ENCODE measurements around the gene KMT5C. TPM values are rescaled to one million over a fixed set of nuclear protein-coding genes. Genes with fewer than 3 reads are reported as not detected.

Gene KMT5C
- total and polyA plus RNA-seq, 10 of the 15 experiments (the other 5 are each of a cell fraction or from before 2014, with no cell fraction given) = 0.20 to 15.8 (median 4.3) TPM; not detected in 1

- TF ChIP-seq, protein P1, sequence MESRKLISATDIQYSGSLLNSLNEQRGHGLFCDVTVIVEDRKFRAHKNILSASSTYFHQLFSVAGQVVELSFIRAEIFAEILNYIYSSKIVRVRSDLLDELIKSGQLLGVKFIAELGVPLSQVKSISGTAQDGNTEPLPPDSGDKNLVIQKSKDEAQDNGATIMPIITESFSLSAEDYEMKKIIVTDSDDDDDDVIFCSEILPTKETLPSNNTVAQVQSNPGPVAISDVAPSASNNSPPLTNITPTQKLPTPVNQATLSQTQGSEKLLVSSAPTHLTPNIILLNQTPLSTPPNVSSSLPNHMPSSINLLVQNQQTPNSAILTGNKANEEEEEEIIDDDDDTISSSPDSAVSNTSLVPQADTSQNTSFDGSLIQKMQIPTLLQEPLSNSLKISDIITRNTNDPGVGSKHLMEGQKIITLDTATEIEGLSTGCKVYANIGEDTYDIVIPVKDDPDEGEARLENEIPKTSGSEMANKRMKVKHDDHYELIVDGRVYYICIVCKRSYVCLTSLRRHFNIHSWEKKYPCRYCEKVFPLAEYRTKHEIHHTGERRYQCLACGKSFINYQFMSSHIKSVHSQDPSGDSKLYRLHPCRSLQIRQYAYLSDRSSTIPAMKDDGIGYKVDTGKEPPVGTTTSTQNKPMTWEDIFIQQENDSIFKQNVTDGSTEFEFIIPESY (IDR thresholded peaks at IDR 0.05) = no peak
- TF ChIP-seq ZNF24 (IDR thresholded peaks at IDR 0.05) (no peak), RAD21 (IDR thresholded peaks at IDR 0.05; ENCODE audit: insufficient read depth, low read depth, low read length) (no peak), STAT3 (IDR thresholded peaks at IDR 0.05; ENCODE audit: low read depth, low read length) (no peak), IRF3 (IDR thresholded peaks at IDR 0.05) (no peak), BRCA1 (IDR thresholded peaks at IDR 0.05; ENCODE audit: low read depth, low read length) (no peak)
These were observed 33.0 kb upstream of the KMT5C start (continued) for GRCh38 chr19:55306712-55307111.

DNA sequence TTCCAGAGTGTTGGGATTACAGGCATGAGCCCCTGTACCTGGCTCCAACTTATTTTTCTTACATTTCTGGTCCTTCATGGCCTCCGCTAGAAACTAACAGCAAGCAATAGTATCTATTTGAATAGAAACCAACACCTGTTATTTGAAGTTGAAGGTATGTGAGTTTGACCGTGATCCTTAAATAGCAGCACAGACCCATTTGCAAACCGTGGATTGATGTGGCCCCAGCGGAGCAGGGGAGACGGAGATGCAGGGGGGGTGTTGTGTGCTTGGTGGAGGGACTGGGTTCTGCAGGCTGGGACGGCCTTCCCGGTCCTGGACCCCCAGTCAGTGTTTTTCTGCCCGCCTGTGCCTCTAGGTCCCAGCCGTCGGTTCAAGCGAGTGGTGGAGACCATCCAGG lies 31.4 kb upstream of the KMT5C start:
- POLR2A ChIA-PET = interaction anchor here (0.6 kb wide), 1 partner anchor 50 kb away, joined by 3 read pairs; no protein-coding TSS in a partner anchor
- H3K4me2 ChIP-seq (ENCODE audit: control insufficient read depth, insufficient read depth) = no peak overlapping the region
- H3K79me2 ChIP-seq (ENCODE audit: control insufficient read depth, insufficient read depth, low read length) = no peaks in the 10 kb centered on the region
- H3K4me3 ChIP-seq = no peak overlapping the region
- FAIRE-seq = no peak
- no peak for ATAC-seq
- no TSS peak for BruUV-seq (replicated peaks)
- no peak overlapping the region for H3K27ac ChIP-seq (ENCODE audit: control insufficient read depth, insufficient read depth)
- H3K4me1 ChIP-seq (ENCODE audit: control insufficient read depth, insufficient read depth, low read length) = no peaks in the 10 kb centered on the region
- H2AFZ ChIP-seq (ENCODE audit: control insufficient read depth, low read depth, low read length) = no peak overlapping the region
- TF ChIP-seq USF1 (IDR thresholded peaks at IDR 0.05; ENCODE audit: borderline replicate concordance, extremely low read length, insufficient read depth, low read depth, low read length) (no peak), RFX5 (IDR thresholded peaks at IDR 0.05; ENCODE audit: low read depth, low read length) (no peak), PML (IDR thresholded peaks at IDR 0.05; ENCODE audit: low read length) (no peak), BMI1 (IDR thresholded peaks at IDR 0.05; ENCODE audit: borderline replicate concordance) (no peak), NR2C1 (IDR thresholded peaks at IDR 0.05) (no peak), CHD2 (IDR thresholded peaks at IDR 0.05; ENCODE audit: borderline replicate concordance, low read depth, low read length) (no peak), NBN (IDR thresholded peaks at IDR 0.05) (no peak), ATF2 (IDR thresholded peaks at IDR 0.05; ENCODE audit: low read length) (no peak), WRNIP1 (IDR thresholded peaks at IDR 0.05; ENCODE audit: borderline replicate concordance, low read depth, low read length) (no peak), TARDBP (IDR thresholded peaks at IDR 0.05; ENCODE audit: borderline replicate concordance) (no peak), MXI1 (IDR thresholded peaks at IDR 0.05; ENCODE audit: low read depth, low read length) (no peak), IKZF2 (IDR thresholded peaks at IDR 0.05) (no peak), CREB1 (IDR thresholded peaks at IDR 0.05; ENCODE audit: low read depth) (no peak)
- in situ Hi-C loops (cut with MboI) = no loop called here
- no peaks in the 10 kb centered on the region for H3K36me3 ChIP-seq (ENCODE audit: control insufficient read depth in 2 of 2, insufficient read depth in 2 of 2, low read length in 1 of 2)
- DNase-seq (ENCODE audit: low read depth, low spot score) = no peak
- 31% methylated on average over 11 of the region's 11 CpGs for WGBS (ENCODE audit: insufficient coverage, insufficient replicate concordance, low lambda C conversion rate, missing lambda C conversion rate)
- no peaks in the 10 kb centered on the region for H3K27me3 ChIP-seq (replicated peaks in 1 of 2; ENCODE audit: control insufficient read depth in 2 of 2, insufficient read depth in 2 of 2, low read length in 1 of 2)
- CTCF ChIA-PET = interaction anchor here (0.6 kb wide), 1 partner anchor 831 kb away, joined by 3 read pairs; no protein-coding TSS in a partner anchor
- H3K9me3 ChIP-seq (replicated peaks; ENCODE audit: control insufficient read depth, insufficient read depth, low read length) = no peaks in the 10 kb centered on the region
- H3K9ac ChIP-seq (ENCODE audit: control insufficient read depth, insufficient read depth, low read length) = no peak overlapping the region
- SMC1A ChIA-PET (ENCODE audit: uncharacterized antibody, unreplicated experiment) = no interaction called here
- intact Hi-C loops (cut with micrococcal nuclease; ENCODE audit: unreplicated experiment) = no loop called here
- no peaks in the 10 kb centered on the region; the same call in 1 of the 2 replicates for H4K20me1 ChIP-seq (ENCODE audit: control insufficient read depth, insufficient read depth)
- RAD21 ChIA-PET (ENCODE audit: unreplicated experiment) = no interaction called here
